Frontal cortex (tissue), 4 donors: ENCODE results near the gene GSTA4. TPM values are rescaled to one million over a fixed set of nuclear protein-coding genes. Genes with fewer than 3 reads are reported as not detected.
"Not testable (repeated sequence)": the region's sequence is repeated elsewhere in the genome, so short reads cannot be mapped to it uniquely, and the experiment has no call there.

Source experiments
- DNase-seq, 2 donors: peaks; one replicate each; pipeline ENCODE4 v3.0.0; 2012; ENCODE audit warnings: low spot score in 2 of 2
- FAIRE-seq: peaks from 2 replicates; lab custom pipeline; 2012; peaks lifted over from hg19 to GRCh38; lab: Jason Lieb, UNC
- total RNA-seq: library from RNA; depleted of rRNA; stranded (reverse); fragments of >200 nt; gene quantifications from one replicate; pipeline ENCODE4 v1.2.3, GENCODE V29; 2014
- donor health status: control.
- donor health status: control.
- donor health status: control.

GSTA4 gene
- 119 TPM for total RNA-seq

GRCh38 chr6:52995089-52995912 is at the start of gene GSTA4:
TSS of gene GSTA4 (minus strand) at chr6:52995284. CDS start at chr6:52994243, 1,041 bp downstream.
- peak; percentile 76 to 87 for DNase-seq
- FAIRE-seq = not testable (repeated sequence)

DNA sequence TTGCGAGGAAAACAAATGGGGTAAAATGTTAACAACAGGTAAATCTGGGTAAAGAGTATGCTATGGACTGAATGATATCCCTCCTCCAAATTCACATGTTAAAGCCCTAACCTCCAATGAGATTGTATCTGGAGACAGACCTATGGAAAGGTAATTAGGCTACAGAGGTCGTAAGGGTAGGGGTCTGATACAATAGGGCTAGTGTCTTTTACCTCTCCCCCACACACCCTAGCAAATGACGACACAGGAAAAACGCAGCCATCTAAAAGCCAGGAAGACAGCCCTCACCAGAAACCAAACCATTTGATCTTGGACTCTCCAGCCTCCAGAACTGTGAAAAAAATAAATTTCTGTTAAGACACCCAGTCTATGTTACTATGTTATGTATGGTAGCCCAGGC is 49.5 kb upstream of the GSTA4 start:
- no peak for DNase-seq
- FAIRE-seq = no peak

GRCh38 chr6:53044071-53044470 is 49.0 kb upstream of the GSTA4 start:
- DNase-seq = no peak

DNA sequence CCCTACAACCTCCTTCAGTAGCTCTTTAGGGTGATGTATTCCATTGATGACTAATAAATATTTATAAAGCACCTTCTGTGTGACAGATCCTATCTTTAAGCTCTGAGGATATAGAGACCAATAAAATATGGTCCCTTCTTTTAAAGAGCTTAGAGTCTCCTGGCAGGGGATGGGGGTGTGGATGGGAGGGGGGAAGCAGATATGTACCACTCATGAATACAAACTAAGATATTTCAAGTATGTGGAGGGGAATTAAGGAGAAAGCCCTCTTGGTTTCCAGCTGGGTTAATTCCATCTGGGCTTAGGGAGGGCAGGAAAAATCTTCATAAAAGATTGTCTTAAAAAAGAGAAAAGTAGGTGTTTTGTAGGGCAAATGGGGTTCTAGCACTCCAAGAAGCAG is 48.5 kb upstream of the GSTA4 start:
- no peak for FAIRE-seq
- no peak for DNase-seq

More at GRCh38 chr6:53044071-53044470, 49.0 kb upstream of the GSTA4 start:
- FAIRE-seq = no peak

- DNase-seq (no peak), FAIRE-seq (no peak)
Measured at GRCh38 chr6:53042112-53042511, 47.0 kb upstream of the GSTA4 start.

GRCh38 chr6:53041356-53041755 is 46.3 kb upstream of the GSTA4 start:
- FAIRE-seq (no peak), DNase-seq (no peak)

- FAIRE-seq = no peak
- no peak for DNase-seq
Measured at GRCh38 chr6:53038596-53038995, 43.5 kb upstream of the GSTA4 start.

DNA sequence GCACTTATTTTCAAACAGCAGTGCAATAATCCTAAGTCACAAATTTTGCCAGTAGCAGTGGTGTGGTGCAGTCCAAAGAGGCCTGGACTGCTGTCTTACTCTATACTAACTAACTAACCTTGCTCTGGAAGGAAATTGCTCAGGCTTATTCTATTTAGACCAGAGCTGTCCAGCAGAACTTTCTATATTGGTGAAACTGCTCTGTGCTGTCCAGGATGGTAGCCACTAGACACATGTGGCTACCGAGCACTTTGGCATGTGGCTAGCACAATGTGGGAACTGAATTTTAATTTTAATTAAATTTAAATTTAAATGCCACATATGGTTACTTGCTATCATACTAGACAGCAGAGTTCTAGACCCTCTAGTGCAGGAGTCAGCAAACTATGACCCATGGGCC is 43.1 kb upstream of the GSTA4 start:
- FAIRE-seq = no peak

GRCh38 chr6:53035549-53036213 is 40.6 kb upstream of the GSTA4 start:
- DNase-seq (no peak), FAIRE-seq (no peak)

More for the DNA sequence above, 43.1 kb upstream of the GSTA4 start:
- DNase-seq = no peak

DNA sequence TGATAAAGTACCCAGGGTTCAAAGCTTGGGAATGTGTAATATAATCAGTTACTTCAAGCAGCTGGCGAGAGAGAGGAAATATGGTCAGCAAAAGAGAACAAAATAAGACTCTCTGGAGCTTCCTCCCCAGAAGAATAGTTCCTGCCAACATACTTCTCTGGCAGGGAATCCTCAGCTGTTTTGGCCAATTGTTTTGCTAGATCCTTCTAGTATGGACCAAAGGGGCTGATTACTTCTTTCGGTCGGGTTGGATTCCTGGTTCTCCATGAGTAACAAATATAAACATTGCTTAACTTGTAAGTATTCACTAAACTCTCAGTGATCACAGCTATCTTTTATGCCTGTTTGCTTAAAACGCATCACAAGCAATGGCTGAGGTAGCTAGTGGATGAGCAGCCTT is 38.7 kb upstream of the GSTA4 start:
- FAIRE-seq (no peak), DNase-seq (no peak)

DNA sequence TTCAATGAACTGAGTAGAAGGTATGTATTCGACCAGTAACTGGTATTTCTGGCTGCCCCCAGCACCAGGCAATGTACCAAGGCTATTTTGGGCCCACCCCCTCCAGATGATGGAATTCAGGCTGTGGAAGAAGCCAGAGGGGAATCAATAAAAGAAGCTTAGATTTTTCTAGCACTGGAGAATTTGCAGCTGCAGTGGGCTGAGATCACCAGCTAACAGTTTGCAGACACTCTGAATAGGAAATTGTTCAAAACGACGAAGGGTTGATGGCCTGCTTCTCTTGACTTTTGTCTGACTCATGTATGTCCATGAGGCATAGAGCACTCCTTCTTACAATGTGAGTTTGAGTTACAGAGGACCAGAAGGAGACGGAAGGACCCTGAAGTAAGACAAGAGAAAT is 37.8 kb upstream of the GSTA4 start:
- DNase-seq (no peak), FAIRE-seq (no peak)

GRCh38 chr6:53031281-53031680 is 36.2 kb upstream of the GSTA4 start:
- FAIRE-seq (no peak), DNase-seq (no peak)

GRCh38 chr6:53029761-53030160 is 34.7 kb upstream of the GSTA4 start:
- FAIRE-seq (no peak), DNase-seq (no peak)

DNA sequence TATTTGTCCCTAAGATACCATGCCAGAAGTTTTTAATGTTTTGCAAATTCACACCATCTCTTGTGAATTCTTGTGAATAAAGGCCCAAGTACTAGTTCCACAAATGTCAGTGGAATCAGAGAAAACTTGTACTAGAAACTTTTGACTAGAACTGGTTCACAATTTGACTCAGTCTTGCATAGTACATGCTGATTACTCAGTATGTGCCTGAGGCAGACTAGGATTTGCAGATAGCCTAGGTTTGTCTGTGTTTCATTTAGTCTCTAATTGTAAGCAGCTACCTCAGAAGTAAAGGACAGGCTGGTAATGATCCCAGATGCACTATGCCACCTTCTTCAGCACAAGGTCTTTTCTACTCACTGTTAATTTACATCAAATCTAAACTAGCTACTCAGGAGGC is 34.2 kb upstream of the GSTA4 start:
- DNase-seq = no peak
- FAIRE-seq = no peak

GRCh38 chr6:53028467-53028866 is 33.4 kb upstream of the GSTA4 start:
- DNase-seq (no peak), FAIRE-seq (no peak)

DNA sequence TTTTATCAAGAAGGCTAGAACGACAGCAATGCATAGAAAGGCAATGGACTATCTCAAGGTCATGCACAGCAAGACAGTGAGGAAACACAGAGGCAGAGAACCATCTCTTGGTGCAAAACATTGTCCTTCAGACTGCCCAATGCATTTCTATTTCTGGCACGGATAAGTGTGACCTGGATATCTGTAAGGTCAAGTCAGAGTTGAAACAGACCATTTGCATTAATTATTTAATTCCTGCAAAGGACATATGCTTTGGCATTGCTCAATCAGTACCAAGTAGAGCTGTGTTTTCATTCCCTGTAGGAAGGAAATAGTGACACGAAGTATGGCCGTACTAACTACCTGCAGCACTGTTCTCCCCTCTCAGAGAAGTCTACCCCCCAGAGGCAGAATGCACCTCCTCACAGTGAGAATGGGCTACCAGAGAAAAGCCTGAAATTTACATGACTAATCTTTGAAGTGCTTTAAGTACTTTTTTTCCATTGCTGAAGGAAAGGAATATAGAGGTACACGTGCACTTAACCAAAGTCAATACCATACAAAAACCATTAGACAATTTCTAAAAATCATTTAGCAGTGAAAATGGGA is 32.1 kb upstream of the GSTA4 start:
- DNase-seq (no peak), FAIRE-seq (no peak)

DNA sequence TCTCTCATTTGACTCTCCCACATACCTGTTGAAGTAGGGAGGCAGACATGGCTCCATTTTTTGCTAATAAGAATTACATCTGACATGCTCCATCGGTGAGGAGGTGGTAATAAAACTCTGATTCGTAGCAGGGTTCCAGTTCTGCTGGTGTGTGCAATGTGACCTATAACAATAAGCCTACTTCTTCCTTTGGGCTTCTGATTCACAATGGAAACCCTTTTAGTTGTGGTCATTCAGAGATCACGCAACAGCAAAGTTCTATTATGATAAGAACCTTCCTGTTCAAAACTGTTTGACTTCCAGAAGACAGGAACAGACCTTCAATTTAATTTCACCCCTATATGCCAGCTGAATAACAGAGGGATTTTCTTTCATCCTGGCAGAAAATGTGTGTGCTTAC is 31.4 kb upstream of the GSTA4 start:
- FAIRE-seq = no peak

DNA sequence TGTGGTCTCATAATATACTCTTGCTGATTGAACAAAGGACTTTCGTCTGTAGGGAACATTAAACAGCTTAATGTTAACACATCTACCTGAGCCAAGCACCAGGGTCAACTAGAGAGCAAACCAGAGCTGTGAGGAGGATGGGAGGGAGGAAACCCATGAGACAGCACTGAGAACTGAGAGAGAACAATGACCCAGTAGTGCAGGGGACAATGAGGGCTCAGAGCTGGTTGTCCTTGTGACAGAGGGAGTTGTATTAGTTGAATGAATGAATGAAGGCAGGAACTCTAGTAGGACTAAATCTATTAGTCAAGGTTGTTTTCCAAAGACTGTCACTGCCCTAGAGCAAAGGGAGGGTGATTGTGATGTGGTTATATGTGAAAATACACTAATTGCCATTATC is 28.2 kb upstream of the GSTA4 start:
- FAIRE-seq = no peak

More for the DNA sequence above, 31.4 kb upstream of the GSTA4 start:
- no peak for DNase-seq

GRCh38 chr6:53020005-53020744 is 25.1 kb upstream of the GSTA4 start:
- no peak for DNase-seq

More for the DNA sequence above, 28.2 kb upstream of the GSTA4 start:
- DNase-seq = peak in 1 of 2 donors; percentile 24

GRCh38 chr6:53018446-53018845 is 23.4 kb upstream of the GSTA4 start:
- DNase-seq (no peak), FAIRE-seq (no peak)

More at GRCh38 chr6:53020005-53020744, 25.1 kb upstream of the GSTA4 start:
- FAIRE-seq = no peak
